Endothelial cell of umbilical vein (primary cell): ENCODE results near the gene DZIP1. TPM values are rescaled to one million over a fixed set of nuclear protein-coding genes. Genes with fewer than 3 reads are reported as not detected.

Source experiments
- BruUV-seq: library from RNA; stranded (reverse); fragments of 400-500 nt; replicated peaks from 2 replicates; lab custom pipeline; 2021; lab: Mats Ljungman, UMichigan
- CTCF ChIA-PET: fragments of 300-600, 350-600 bp; sonication (Branson Sonifier 250); formaldehyde crosslinking; loops from one replicate; lab custom pipeline; 2021; ENCODE audit warnings: antibody characterized with exemption, inconsistent platforms; lab: Charles Lee
- POLR2A ChIA-PET: fragments of 300-600, 350-600 bp; sonication (Branson Sonifier 250); formaldehyde crosslinking; loops from one replicate; lab custom pipeline; 2021; ENCODE audit warnings: antibody characterized with exemption, inconsistent platforms; lab: Charles Lee
- DNase-seq: peaks from one replicate; pipeline ENCODE4 v3.0.0-alpha.2; 2011; ENCODE audit warnings: low read depth, low spot score
- FAIRE-seq: peaks from 2 replicates; lab custom pipeline; 2011; peaks lifted over from hg19 to GRCh38; lab: Jason Lieb, UNC
- H2AFZ ChIP-seq: 2 replicates; pipeline ENCODE4 v1.6.0; 2012; ENCODE audit warnings: low read depth, low read length, control low read depth, inconsistent platforms
- H3K27ac ChIP-seq: 2 replicates; pipeline ENCODE4 v1.5.1; 2011; ENCODE audit warnings: low read depth, mild to moderate bottlenecking, control low read depth, low read length, moderate library complexity; ENCODE audit not compliant: insufficient read depth
- H3K27me3 ChIP-seq, 2 experiments: 2 replicates each; pipeline versions ENCODE4 v1.6.0 to v1.6.1; 2011; ENCODE audit warnings: low read length in 2 of 2, mixed read lengths in 1 of 2; ENCODE audit not compliant: control insufficient read depth in 2 of 2, insufficient read depth in 2 of 2
- H3K36me3 ChIP-seq, 2 experiments: 2 replicates in 1 of 2; 3 replicates in 1 of 2; pipeline ENCODE4 v1.5.1; 2011; ENCODE audit warnings: low read length in 2 of 2, mild to moderate bottlenecking in 1 of 2, moderate library complexity in 1 of 2; ENCODE audit not compliant: control insufficient read depth in 2 of 2, insufficient read depth in 2 of 2; ENCODE audit errors: extremely low read depth in 1 of 2
- H3K4me1 ChIP-seq: 3 replicates; pipeline ENCODE4 v1.5.1; 2011; ENCODE audit warnings: mild to moderate bottlenecking, low read length; ENCODE audit not compliant: control insufficient read depth, insufficient read depth; ENCODE audit errors: extremely low read depth
- H3K4me2 ChIP-seq: 2 replicates; pipeline ENCODE4 v1.6.1; 2011; ENCODE audit warnings: low read length, control low read depth, mixed read lengths; ENCODE audit not compliant: insufficient read depth
- H3K4me3 ChIP-seq, 3 experiments: fragments of 200-600 bp in 1 of 3; sonication (generic), shearing (Covaris generic) in 1 of 3; replicated peaks in 1 of 3; 2 replicates each; pipeline ENCODE4 v1.5.1; 2011 to 2016; ENCODE audit warnings: control low read depth in 3 of 3, low read length in 3 of 3, mild to moderate bottlenecking in 2 of 3, inconsistent platforms in 1 of 3, low read depth in 1 of 3, moderate library complexity in 1 of 3; ENCODE audit not compliant: insufficient read depth in 1 of 3
- H3K79me2 ChIP-seq: 2 replicates; pipeline ENCODE4 v1.6.0; 2012; ENCODE audit warnings: low read length, inconsistent platforms; ENCODE audit not compliant: control insufficient read depth, insufficient read depth
- H3K9ac ChIP-seq: replicated peaks from 2 replicates; pipeline ENCODE3; 2011; ENCODE audit warnings: low read length, control low read depth; ENCODE audit not compliant: insufficient read depth; ENCODE audit errors: extremely low read depth
- H3K9me1 ChIP-seq: replicated peaks from 3 replicates; pipeline ENCODE4 v1.6.0; 2011; ENCODE audit warnings: mild to moderate bottlenecking, low read length; ENCODE audit not compliant: control insufficient read depth, insufficient read depth; ENCODE audit errors: extremely low read depth
- H3K9me3 ChIP-seq: replicated peaks from 2 replicates; pipeline ENCODE4 v1.5.1; 2012; ENCODE audit warnings: low read length, inconsistent platforms; ENCODE audit not compliant: control insufficient read depth, insufficient read depth
- H4K20me1 ChIP-seq: replicated peaks from 2 replicates; pipeline ENCODE3; 2011; ENCODE audit warnings: mild to moderate bottlenecking, low read length; ENCODE audit not compliant: control insufficient read depth, insufficient read depth; ENCODE audit errors: extremely low read depth
- EZH2 ChIP-seq: IDR thresholded peaks from 2 replicates; pipeline ENCODE4 v1.6.1; 2012; ENCODE audit warnings: borderline replicate concordance, low read depth, mild to moderate bottlenecking, moderate library complexity, low read length, inconsistent platforms; ENCODE audit not compliant: severe bottlenecking
- FOS ChIP-seq: IDR thresholded peaks from 2 replicates; pipeline ENCODE4 v1.6.1; 2011; ENCODE audit warnings: mild to moderate bottlenecking, low read length, moderate library complexity, borderline replicate concordance; ENCODE audit not compliant: insufficient read depth
- GATA2 ChIP-seq: IDR thresholded peaks from 2 replicates; pipeline ENCODE4 v1.7.0; 2011; ENCODE audit warnings: low read depth, mild to moderate bottlenecking, moderate library complexity, mixed read lengths, low read length; ENCODE audit not compliant: insufficient read length, insufficient read depth
- JUN ChIP-seq: IDR thresholded peaks from 2 replicates; pipeline ENCODE4 v1.6.1; 2011; ENCODE audit warnings: borderline replicate concordance, low read depth; ENCODE audit not compliant: insufficient read length, insufficient read depth
- MYC ChIP-seq: IDR thresholded peaks from one replicate; pipeline ENCODE4 v1.6.1; 2011; ENCODE audit warnings: mild to moderate bottlenecking, low read depth, low read length
- POLR2A ChIP-seq: IDR thresholded peaks from 2 replicates; pipeline ENCODE4 v1.6.1; 2012; ENCODE audit warnings: low read depth, mild to moderate bottlenecking, control low read depth, low read length
- POLR2AphosphoS5 ChIP-seq: IDR thresholded peaks from 2 replicates; pipeline ENCODE4 v1.6.1; 2012; ENCODE audit warnings: low read depth, mild to moderate bottlenecking, control low read depth, low read length, moderate library complexity; ENCODE audit not compliant: insufficient read depth
- dilution Hi-C: fragments of 300-500 bp; cut with MboI; formaldehyde crosslinking; loops from one replicate; pipeline ENCODE4 v1.15.0; 2019; ENCODE audit warnings: low sequenced_read_pairs; ENCODE audit not compliant: extremely low pct_ligation_motif_present
- intact Hi-C: fragments of 100-400 bp; cut with micrococcal nuclease; formaldehyde crosslinking; loops from one replicate; pipeline ENCODE4 v1.10.0; 2022
- polyA plus RNA-seq, 4 experiments: library from polyadenylated mRNA; depleted of rRNA in 3 of 4; stranded (reverse) in 3 of 4; unstranded in 1 of 4; fragments of >200 nt; gene quantifications; 2 replicates each; pipeline versions ENCODE4 v1.2.1 to v1.2.3, GENCODE V29; 2011 to 2012; ENCODE audit warnings: missing spikeins in 1 of 4
- total RNA-seq: library from RNA; stranded (reverse); gene quantifications from 2 replicates; pipeline ENCODE4 v1.2.3, GENCODE V29; 2021
- TF ChIP-seq, protein P1 (sequence below): IDR thresholded peaks from 2 replicates; pipeline ENCODE4 v1.6.1; 2011; ENCODE audit not compliant: insufficient read depth, insufficient read length
- TF ChIP-seq, protein P2 (sequence below), 2 donors: IDR thresholded peaks; 1 replicate in 1 of 2; 2 replicates in 1 of 2; pipeline ENCODE4 v1.5.1; 2011; ENCODE audit warnings: low read length in 2 of 2, mild to moderate bottlenecking in 2 of 2, moderate library complexity in 2 of 2, control low read depth in 1 of 2, inconsistent platforms in 1 of 2, low read depth in 1 of 2; ENCODE audit not compliant: insufficient read depth in 1 of 2; ENCODE audit errors: extremely low read depth in 1 of 2

Gene DZIP1
- total and polyA plus RNA-seq, 2 donors (not counting 3 experiments of a cell fraction or from before 2014, with no cell fraction given), result 8.6 to 32.1 TPM

DNA sequence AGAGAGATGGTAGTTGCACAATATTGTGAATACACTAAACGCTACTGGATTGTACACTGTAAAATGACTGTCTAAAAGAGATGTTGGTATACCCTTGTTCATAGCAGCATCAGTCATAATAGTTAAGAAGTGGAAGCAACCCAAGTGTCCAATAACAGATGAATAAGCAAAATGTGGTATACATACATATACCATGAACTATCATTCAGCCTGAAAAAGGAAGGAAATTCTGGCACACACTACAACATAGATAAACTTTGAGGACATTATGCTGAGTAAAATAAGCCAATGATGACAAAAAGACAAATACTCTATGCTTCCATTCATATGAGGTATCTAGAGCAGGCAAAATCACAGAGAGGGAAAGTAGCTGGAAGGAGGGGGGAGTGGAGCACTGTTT lies 16.0 kb downstream of the DZIP1 start:
- Histone ChIP-seq H3K4me3 (no peak overlapping the region), H3K9me1 (no peaks in the 10 kb centered on the region), H4K20me1 (peaks cover 2% of the 10 kb centered on the region), H3K9ac (no peak overlapping the region), H3K4me2 (no peak overlapping the region), H3K9me3 (no peaks in the 10 kb centered on the region), H3K79me2 (no peaks in the 10 kb centered on the region), H3K36me3 (peaks cover 24 to 34% of the 10 kb centered on the region in 2 experiments), H3K4me1 (no peaks in the 10 kb centered on the region), H2AFZ (no peak overlapping the region), H3K27me3 (no peaks in the 10 kb centered on the region), H3K27ac (no peak overlapping the region)
- POLR2A ChIA-PET, result interaction anchor here (0.7 kb wide), 1 partner anchor 134 kb away, joined by 3 read pairs; no protein-coding TSS in a partner anchor
- DNase-seq, result no peak
- dilution Hi-C loops, result no loop called here
- TF ChIP-seq GATA2, result no peak
- TF ChIP-seq, protein P1, sequence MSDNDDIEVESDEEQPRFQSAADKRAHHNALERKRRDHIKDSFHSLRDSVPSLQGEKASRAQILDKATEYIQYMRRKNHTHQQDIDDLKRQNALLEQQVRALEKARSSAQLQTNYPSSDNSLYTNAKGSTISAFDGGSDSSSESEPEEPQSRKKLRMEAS, result no peak
- no peak for TF ChIP-seq MYC
- no peak for TF ChIP-seq EZH2
- TF ChIP-seq POLR2A, result no peak
- TF ChIP-seq POLR2AphosphoS5, result no peak
- no peak for TF ChIP-seq JUN
- TF ChIP-seq, protein P2, sequence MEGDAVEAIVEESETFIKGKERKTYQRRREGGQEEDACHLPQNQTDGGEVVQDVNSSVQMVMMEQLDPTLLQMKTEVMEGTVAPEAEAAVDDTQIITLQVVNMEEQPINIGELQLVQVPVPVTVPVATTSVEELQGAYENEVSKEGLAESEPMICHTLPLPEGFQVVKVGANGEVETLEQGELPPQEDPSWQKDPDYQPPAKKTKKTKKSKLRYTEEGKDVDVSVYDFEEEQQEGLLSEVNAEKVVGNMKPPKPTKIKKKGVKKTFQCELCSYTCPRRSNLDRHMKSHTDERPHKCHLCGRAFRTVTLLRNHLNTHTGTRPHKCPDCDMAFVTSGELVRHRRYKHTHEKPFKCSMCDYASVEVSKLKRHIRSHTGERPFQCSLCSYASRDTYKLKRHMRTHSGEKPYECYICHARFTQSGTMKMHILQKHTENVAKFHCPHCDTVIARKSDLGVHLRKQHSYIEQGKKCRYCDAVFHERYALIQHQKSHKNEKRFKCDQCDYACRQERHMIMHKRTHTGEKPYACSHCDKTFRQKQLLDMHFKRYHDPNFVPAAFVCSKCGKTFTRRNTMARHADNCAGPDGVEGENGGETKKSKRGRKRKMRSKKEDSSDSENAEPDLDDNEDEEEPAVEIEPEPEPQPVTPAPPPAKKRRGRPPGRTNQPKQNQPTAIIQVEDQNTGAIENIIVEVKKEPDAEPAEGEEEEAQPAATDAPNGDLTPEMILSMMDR (IDR thresholded peaks at IDR 0.05; ENCODE audit: extremely low read depth in 1 of 2, insufficient read depth in 1 of 2, low read depth in 1 of 2, low read length in 2 of 2), result no peak
- no peak for TF ChIP-seq FOS
- CTCF ChIA-PET, result interaction anchor here (7.5 kb wide), 1 partner anchor 31 kb away, joined by 139 read pairs; no protein-coding TSS in a partner anchor
- no TSS peak for BruUV-seq
- intact Hi-C loops, result no loop called here
- FAIRE-seq, result peak; percentile 12
